Heart right ventricle (tissue), 16 donors: ENCODE results near the gene ANKLE2. TPM values are rescaled to one million over a fixed set of nuclear protein-coding genes. Genes with fewer than 3 reads are reported as not detected.
"Not testable (repeated sequence)": the region's sequence is repeated elsewhere in the genome, so short reads cannot be mapped to it uniquely, and the experiment has no call there.

ENCODE experiments used
- ATAC-seq, 8 donors: fragments of 200-7000 bp; cut with Tn5 transposase; one replicate each; pipeline ENCODE4 v1.9.1; 2020; ENCODE audit warnings: mild to moderate bottlenecking in 8 of 8, moderate library complexity in 8 of 8, moderate number of reproducible peaks in 1 of 8
- DNase-seq, 2 donors: peaks; one replicate each; pipeline ENCODE4 v3.0.0-alpha.2; 2020
- H3K27ac ChIP-seq, 10 donors: fragments of 200-600 bp; sonication (generic) in 2 of 10; one replicate each; pipeline versions ENCODE4 v1.5.0 to v1.8.0; 2020 to 2022; ENCODE audit warnings: mild to moderate bottlenecking in 3 of 10
- H3K27me3 ChIP-seq, 7 donors: fragments of 200-600 bp; one replicate each; pipeline ENCODE4 v1.8.0; 2021 to 2022; ENCODE audit warnings: mild to moderate bottlenecking in 2 of 7
- H3K36me3 ChIP-seq, 9 donors: fragments of 200-600 bp; sonication (generic) in 1 of 9; one replicate each; pipeline versions ENCODE4 v1.5.0 to v1.8.0; 2020 to 2022; ENCODE audit warnings: mild to moderate bottlenecking in 2 of 9
- H3K4me1 ChIP-seq, 9 donors: fragments of 200-600 bp; sonication (generic) in 1 of 9; one replicate each; pipeline versions ENCODE4 v1.5.0 to v1.8.0; 2020 to 2022; ENCODE audit warnings: mild to moderate bottlenecking in 4 of 9
- H3K4me3 ChIP-seq, 10 donors: fragments of 200-600 bp; sonication (generic) in 2 of 10; one replicate each; pipeline versions ENCODE4 v1.5.0 to v1.8.0; 2020 to 2022; ENCODE audit warnings: mild to moderate bottlenecking in 7 of 10, moderate library complexity in 2 of 10
- H3K9me3 ChIP-seq, 11 donors: fragments of 200-600 bp in 10 of 11; sonication (generic) in 2 of 11; one replicate each; pipeline versions ENCODE4 v1.5.0 to v1.8.0; 2013 to 2022; ENCODE audit warnings: mild to moderate bottlenecking in 2 of 11, control low read depth in 1 of 11, moderate library complexity in 1 of 11
- CTCF ChIP-seq, 9 donors: fragments of 200-600 bp; sonication (generic) in 2 of 9; IDR thresholded peaks; one replicate each; pipeline versions ENCODE4 v1.5.0 to v1.8.0; 2021 to 2022; ENCODE audit warnings: antibody characterized with exemption in 9 of 9, mild to moderate bottlenecking in 5 of 9, moderate library complexity in 1 of 9
- WGBS, 2 donors: extraction: QIAGEN DNeasy Blood & Tissue Kit; methylation state at CpG; one replicate each; pipeline ENCODE4 v1.1.7; 2013; ENCODE audit warnings: inconsistent platforms in 1 of 2; 5-methylcytosine and 5-hydroxymethylcytosine counted together
- intact Hi-C, 10 donors: fragments of 100-400 bp; cut with DNase I; formaldehyde crosslinking; loops; one replicate each; pipeline versions ENCODE4 v1.11.1 to v1.14.2; 2022
- polyA plus RNA-seq, 2 donors: library from polyadenylated mRNA; stranded (reverse); fragments of 200-250 nt; gene quantifications; one replicate each; pipeline ENCODE4 v1.2.3, GENCODE V29; 2013
- total RNA-seq, 10 donors: library from RNA; stranded (reverse); fragmentation: NEBNext Ultra II Directional in 3 of 10; extraction: Animal tissue kit (Norgen Biotek cat#: 25700) in 3 of 10; gene quantifications; one replicate each; pipeline versions ENCODE4 v1.2.1 to v1.2.4, GENCODE V29; 2021 to 2023
- donor health status: Arrhythmogenic right ventricular cardiomyopathy.
- donor health status: ischemic (EF 13 %, LVEDD 7.1; RV severe dilation, severe dysfunction).
- donor health status: healthy with polysubstance abuse.
- donor health status: DM: no; HTN: yes; CAD: no.
- donor health status: DM: no; HTN: no; CAD: no.
- donor health status: ischemic (EF 25% LVEDD 6.9; RV normal size, moderate dysfunction).
- donor health status: ischemic (EF 25% LVEDD 5.7; RV mildly dilated, moderate dysfunction).
- donor health status: healthy.
- donor health status: DM: yes; HTN: yes; CAD: no.
- donor health status: Ischemic cardiomyopathy.
- donor health status: ischemic (EF 35%, LVEDD 5.7; RV mildly dilated, moderate dysfunction).
- donor health status: nonischemic (EF 11% LVEDD 7.7; RV severe dilation, severe dysfunction).
- donor health status: DM: yes; HTN: yes; CAD: no.
- donor health status: PGD.
- donor health status: ischemic (EF 29% LVEDD 5.4; RV normal size, mild dysfunction).
- donor health status: nonischemic (EF 23%, LVEDD 6.1; RV moderate dilation, normal function).

ANKLE2 gene
- total and polyA plus RNA-seq, 12 donors: 17.4 to 39.4 (median 30.3) TPM

GRCh38 chr12:132777614-132778013 lies 16.0 kb upstream of the ANKLE2 start:
- 93% methylated on average over 20 of the region's 20 CpGs for WGBS, 2 donors
- H3K9me3 ChIP-seq: no peaks in the 10 kb centered on the region
- H3K36me3 ChIP-seq: peaks cover 4 to 99% (median 75%) of the 10 kb centered on the region in 9 donors
- peak overlapping the region in 1 of 10 donors; percentile 4 for H3K27ac ChIP-seq
- H3K4me1 ChIP-seq: peaks cover 0 to 19% (median 6%) of the 10 kb centered on the region in 9 donors
- no peak overlapping the region for H3K4me3 ChIP-seq
- intact Hi-C loops: loop anchor here in 1 of 10 donors (10.0 kb wide), 1 partner anchor 47 kb away; the partner anchor contains the start of gene GOLGA3
- TF ChIP-seq CTCF (IDR thresholded peaks at IDR 0.05): no peak
- H3K27me3 ChIP-seq: no peaks in the 10 kb centered on the region
- ATAC-seq (no peak), DNase-seq (no peak)

- Histone ChIP-seq H3K36me3 (peaks cover 4 to 99% (median 72%) of the 10 kb centered on the region in 9 donors), H3K9me3 (no peaks in the 10 kb centered on the region), H3K27ac (peak overlapping the region in 3 of 10 donors; percentile 4 to 27 (median 26)), H3K27me3 (no peaks in the 10 kb centered on the region), H3K4me3 (no peak overlapping the region), H3K4me1 (peaks cover 0 to 19% (median 8%) of the 10 kb centered on the region in 9 donors)
- intact Hi-C loops: loop anchor here in 1 of 10 donors (10.0 kb wide), 1 partner anchor 48 kb away; the partner anchor contains the start of gene GOLGA3
- WGBS, 2 donors: 72 to 76% methylated on average over 29 of the region's 29 CpGs
- no peak for TF ChIP-seq CTCF (IDR thresholded peaks at IDR 0.05)
- DNase-seq: peak; percentile 82
- peak; percentile 76 to 94 (median 83) for ATAC-seq
Measured at GRCh38 chr12:132776816-132777568, 15.4 kb upstream of the ANKLE2 start.

- not testable (repeated sequence) for H3K4me3 ChIP-seq
Measured at GRCh38 chr12:132776230-132776625, 14.6 kb upstream of the ANKLE2 start.

GRCh38 chr12:132775502-132776229 lies 14.0 kb upstream of the ANKLE2 start:
- WGBS, 2 donors: 93 to 94% methylated on average over 23 to 24 of the region's 24 CpGs
- intact Hi-C loops: loop anchor here in 1 of 10 donors (10.0 kb wide), 1 partner anchor 49 kb away; the partner anchor contains the start of gene GOLGA3

More at GRCh38 chr12:132776230-132776625, 14.6 kb upstream of the ANKLE2 start:
- Histone ChIP-seq H3K36me3 (peaks cover 4 to 99% (median 72%) of the 10 kb centered on the region in 9 donors), H3K4me1 (peaks cover 0 to 19% (median 9%) of the 10 kb centered on the region in 9 donors), H3K27ac (peak overlapping the region in 2 of 10 donors; percentile 12 to 26)
- not testable (repeated sequence) for H3K9me3 ChIP-seq, DNase-seq, ATAC-seq, H3K27me3 ChIP-seq
- WGBS, 2 donors: 82 to 85% methylated on average over 8 to 12 of the region's 12 CpGs
- intact Hi-C loops: loop anchor here in 1 of 10 donors (10.0 kb wide), 1 partner anchor 49 kb away; the partner anchor contains the start of gene GOLGA3

More at GRCh38 chr12:132775502-132776229, 14.0 kb upstream of the ANKLE2 start:
- H3K27me3 ChIP-seq: no peaks in the 10 kb centered on the region
- peaks cover 0 to 21% (median 9%) of the 10 kb centered on the region in 9 donors for H3K4me1 ChIP-seq
- no peak overlapping the region for H3K4me3 ChIP-seq
- peak overlapping the region in 1 of 10 donors; percentile 15 for H3K27ac ChIP-seq
- H3K36me3 ChIP-seq: peaks cover 4 to 98% (median 68%) of the 10 kb centered on the region in 9 donors
- TF ChIP-seq CTCF (IDR thresholded peaks at IDR 0.05): no peak
- no peak for ATAC-seq
- H3K9me3 ChIP-seq: no peaks in the 10 kb centered on the region
- no peak for DNase-seq
